Nucleus accumbens (tissue), 56 donors: ENCODE results near the gene EIF2B2.
A peak's percentile ranks its signal among the peaks of the same experiment; 100 is the strongest.

Experiments used
- DNase-seq, 56 donors: peaks; one replicate each; lab custom pipeline; 2025; lab: John Stamatoyannopoulos, UW

The EIF2B2 gene

GRCh38 chr14:75032939-75033338, 30.2 kb downstream of the EIF2B2 start:
- no peak for DNase-seq

DNA sequence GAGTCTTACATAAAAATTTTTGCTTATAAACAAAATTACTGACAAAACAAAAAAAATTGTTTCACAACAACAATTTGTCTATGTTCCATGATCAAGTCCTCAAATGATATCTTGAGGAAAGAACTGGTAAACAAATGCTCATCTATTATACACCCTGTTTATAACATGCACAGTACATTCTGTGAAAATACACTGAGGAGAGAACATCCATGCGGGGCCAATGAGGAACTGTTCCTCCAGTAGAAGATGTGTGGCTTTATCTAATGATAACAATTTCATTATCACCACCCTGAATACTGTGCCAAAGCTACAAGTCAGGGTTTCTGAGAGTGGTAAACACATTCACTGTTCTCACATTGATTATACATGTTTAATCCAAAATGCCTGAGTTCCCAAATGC, 37.8 kb downstream of the EIF2B2 start:
- DNase-seq = no peak

DNA sequence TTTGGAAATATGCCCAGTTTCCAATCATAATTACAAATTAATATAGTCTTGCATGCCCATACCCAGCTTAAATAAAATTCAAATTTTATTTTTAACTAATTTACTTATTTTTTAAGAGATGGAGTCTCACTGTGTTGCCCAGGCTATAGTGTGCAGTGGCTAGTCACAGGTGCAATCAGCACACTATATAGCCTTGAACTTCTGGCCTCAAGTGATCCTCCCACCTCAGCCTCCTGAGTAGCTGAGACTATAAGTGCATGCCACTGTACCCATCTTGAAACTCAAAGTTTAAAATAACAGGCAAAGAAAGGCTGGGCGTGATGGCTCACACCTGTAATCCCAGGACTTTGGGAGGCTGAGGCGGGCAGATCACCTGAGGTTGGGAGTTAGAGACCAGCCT, 38.2 kb downstream of the EIF2B2 start:
- no peak for DNase-seq

- DNase-seq = no peak
These were observed 38.9 kb downstream of the EIF2B2 start for GRCh38 chr14:75041613-75042012.

DNA sequence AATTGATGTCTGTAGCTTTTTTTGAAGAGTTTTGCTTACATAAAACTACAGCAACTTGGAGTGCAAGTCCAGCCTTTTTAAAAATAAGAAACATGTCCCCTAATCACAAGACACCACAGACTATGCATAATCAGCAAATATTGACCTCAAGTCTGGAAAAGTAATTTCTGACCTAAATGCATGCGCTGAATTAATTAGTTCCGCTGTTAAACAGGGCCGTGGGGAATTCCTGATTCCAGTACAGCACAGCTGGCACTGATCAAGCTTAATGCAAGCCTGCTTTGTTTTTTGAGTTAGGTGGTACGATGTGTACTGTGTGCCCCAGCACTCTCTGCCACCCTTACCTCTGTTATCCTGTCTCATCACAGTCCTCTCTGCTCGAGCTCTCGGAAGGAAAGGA, 39.3 kb downstream of the EIF2B2 start:
- no peak for DNase-seq

DNA sequence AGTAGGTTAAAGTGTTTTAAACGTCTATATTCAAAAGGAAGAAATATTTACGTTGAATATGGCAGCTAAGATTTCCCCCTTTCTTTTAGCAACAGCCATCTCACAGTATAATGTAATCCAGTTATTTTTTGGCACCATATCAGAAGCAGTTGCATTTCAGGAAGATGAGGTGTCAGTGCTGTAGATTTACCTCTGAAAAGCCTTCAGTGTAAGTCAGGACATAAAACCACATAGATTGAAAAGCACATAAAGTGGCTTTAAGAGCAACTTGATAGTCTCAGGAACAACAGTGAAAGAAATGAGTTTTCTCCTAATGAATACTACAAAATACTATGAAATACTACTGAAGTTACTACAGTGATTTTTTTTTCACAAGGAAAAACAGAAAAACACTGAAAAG, 41.6 kb downstream of the EIF2B2 start:
- DNase-seq = no peak

- DNase-seq = no peak
These were observed 42.0 kb downstream of the EIF2B2 start for GRCh38 chr14:75044752-75045151.

GRCh38 chr14:75046275-75046674, 43.6 kb downstream of the EIF2B2 start:
- DNase-seq = no peak

DNA sequence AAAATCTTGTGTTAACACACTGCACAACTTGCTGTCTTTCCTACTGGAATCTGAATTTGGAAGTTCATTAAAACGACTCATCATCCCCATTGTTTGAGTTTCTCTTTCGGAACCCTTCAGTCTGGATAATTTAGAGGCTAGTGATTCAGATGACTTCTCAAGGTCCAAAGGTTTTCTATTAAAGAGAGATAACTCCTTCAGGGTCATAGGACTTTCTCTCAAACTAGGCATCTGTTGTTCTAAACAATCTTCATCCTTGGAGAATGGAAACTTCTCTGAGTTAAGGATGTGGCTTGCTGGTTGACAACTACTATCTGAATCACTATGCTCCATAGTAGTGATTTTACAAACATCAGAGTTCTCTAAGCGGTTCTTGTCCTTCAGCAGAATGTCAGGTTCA, 44.2 kb downstream of the EIF2B2 start:
- no peak for DNase-seq

DNA sequence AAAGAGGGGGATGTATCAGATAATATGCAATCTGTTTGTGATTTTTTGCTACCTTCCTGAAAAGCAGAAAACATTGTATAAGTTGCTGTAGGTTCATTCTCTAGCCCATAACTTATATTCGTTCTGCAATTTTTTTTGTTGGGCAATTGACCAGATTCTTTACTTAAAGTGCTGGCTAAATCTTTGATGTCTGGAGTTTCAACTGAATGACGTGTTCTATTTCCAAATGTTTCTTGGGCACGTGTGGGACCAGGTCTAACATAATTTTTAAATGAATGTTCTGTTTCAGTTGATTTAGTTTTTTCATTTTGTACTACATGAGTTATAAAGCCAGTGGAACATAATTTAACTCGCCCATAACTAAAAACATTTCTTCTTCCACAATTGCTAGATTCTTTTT, 44.8 kb downstream of the EIF2B2 start:
- no peak for DNase-seq

- DNase-seq = no peak
These were observed 45.4 kb downstream of the EIF2B2 start for GRCh38 chr14:75048101-75048500.

GRCh38 chr14:75049136-75049535, 46.4 kb downstream of the EIF2B2 start:
- peak in 18 of 56 donors; percentile 4 to 45 (median 13) for DNase-seq

DNA sequence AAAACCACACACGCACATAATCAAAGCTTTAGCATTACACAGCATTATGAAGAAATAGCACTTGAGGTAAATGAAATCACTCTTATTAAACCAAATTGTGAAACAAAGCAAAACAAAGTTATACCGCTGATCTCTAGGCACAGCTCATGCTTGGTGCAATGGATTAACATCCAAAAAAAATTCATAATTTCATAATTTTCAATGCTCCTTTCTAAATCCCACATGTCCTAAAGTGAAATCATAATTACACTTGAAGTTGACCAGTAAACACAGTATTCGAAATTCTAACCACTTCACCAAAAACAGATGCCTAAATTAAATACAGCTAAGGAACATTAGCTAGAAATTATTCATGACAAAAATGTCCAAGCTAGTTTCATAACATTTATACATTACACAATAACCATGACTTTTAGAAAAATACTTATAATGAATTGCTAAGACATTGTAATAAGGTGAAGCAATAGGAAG, 47.0 kb downstream of the EIF2B2 start:
- no peak for DNase-seq

DNA sequence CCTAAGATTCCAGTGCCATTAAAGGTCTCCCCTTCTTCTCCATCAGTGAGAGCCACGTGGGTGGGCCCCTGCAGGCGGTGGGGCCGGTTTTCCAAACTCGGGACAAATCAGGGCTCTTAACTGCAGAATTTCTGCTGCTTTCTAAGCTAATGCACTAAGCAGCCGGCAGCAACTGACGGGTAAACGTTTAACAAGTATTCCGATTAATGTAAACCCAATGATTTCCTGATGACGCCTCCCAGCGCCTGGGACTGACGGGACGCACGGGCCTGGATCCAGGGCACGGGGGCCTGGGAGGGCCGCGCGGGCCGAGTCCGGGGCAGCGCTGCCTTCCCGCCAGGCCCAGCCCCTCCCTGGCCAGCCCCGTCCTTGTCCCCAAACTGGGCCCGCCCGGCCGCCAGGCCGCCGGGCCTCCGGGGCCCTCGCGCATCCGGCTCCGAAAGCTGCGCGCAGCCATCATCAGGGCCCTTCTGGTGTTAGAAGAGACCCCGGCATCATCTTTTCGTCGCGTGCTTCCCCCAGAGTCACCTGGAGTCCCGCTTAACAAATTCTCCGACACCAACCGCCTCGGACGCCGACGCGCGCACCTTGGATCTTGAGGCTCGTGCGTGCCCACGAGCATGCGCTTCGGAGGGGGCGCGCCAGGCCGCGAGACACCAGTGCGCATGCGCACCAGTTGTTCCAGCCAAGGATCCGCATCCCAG, 48.3 kb downstream of the EIF2B2 start, which contains the start of gene MLH3:
Gene MLH3, minus strand, starts transcription at position 616 of the 704 bp plus-strand sequence. CDS start 1,812 bp downstream, outside the sequence.
- DNase-seq = peak in 55 of 56 donors; percentile 4 to 89 (median 71)

- DNase-seq = no peak
These were observed 48.8 kb downstream of the EIF2B2 start for GRCh38 chr14:75051556-75051899.

DNA sequence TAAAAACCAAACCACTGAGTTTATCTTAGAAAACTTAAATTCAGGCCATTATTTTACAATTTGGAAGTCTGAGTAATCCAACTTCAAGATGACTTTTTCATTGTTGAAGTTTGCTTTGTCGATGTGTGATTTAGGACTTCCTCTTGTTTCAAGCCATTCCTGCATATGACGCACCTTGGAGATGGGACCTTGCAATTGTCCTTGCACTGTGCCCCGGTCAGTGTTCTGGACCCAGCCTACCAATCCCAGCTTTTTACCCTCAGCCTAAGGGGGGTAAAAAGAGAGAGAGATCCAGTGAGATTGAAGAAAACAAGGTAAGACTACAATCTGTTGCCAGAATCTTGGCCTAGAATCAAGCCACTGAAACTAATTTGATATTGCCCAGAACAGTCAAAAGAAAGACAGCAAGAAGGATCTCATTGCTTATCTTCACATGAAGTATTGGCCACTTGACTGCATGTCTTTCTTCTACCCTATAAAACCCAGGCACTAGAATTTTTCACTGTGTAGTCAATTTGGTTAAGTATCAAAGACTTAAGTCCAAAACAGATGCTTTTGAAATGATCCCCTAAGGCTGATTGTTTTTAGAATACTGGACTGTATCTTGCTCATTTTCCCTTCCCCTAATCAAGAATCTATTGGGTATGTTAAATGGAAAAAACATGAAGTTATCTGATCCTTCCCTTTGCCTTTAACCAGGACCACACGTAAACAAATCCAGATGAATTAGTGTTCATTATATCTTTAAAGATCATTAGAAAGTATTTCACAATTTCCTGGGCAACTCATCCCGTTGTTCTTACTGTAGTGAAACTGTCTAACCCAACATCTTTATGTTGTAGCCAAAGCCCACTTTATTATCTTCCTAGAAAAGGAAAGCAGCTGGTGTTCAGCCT, 50.9 kb downstream of the EIF2B2 start:
- no peak for DNase-seq

DNA sequence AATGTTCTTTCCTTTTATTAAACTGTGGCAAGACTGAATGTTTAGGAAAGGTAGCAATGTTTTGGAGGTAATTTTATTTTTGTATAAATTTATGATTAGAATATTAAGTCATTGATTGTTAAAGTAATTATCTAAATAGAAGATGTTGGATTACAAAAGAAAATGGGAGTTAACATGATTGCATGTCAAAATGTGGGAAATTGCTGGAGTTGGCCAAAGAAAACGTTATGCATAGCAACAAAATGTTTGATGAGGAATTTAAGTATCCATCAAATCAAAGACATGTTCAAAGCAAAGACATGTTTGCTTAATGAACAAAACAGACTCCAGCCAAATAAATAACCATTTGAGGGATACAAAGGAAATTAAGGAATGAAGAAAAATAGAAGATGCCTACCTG, 51.7 kb downstream of the EIF2B2 start:
- no peak for DNase-seq

GRCh38 chr14:75059642-75060041, 56.9 kb downstream of the EIF2B2 start:
- no peak for DNase-seq

DNA sequence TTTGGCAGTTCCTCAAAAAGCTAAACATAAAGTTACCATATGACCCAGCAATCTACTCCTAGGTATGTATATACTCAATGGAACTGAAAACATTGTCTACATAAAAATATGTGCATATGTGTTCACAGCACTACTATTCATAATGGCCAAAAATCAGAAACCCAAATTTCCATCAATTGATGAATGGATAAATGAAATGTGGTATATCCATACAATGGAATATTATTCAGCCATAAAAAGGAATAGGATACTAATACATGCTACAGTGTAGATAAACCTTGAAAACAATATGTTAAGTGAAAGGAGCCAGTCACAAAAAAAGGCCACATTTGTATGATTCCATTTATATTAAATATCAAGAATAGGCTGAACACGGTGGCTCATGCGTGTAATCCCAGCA, 57.7 kb downstream of the EIF2B2 start:
- no peak for DNase-seq
